SK-N-SH (cell line): Measurements from ENCODE around the gene RIN3. TPM values are rescaled to one million over a fixed set of nuclear protein-coding genes. Genes with fewer than 3 reads are reported as not detected.

Experiments
- CTCF ChIA-PET: fragments of 300-600, 350-600 bp; formaldehyde crosslinking; extraction: SDS; loops from one replicate; lab custom pipeline; 2021; lab: Yijun Ruan, JAX
- POLR2A ChIA-PET: fragments of 350-600 bp; sonication (Branson Sonifier 250); formaldehyde crosslinking; extraction: SDS; loops from one replicate; lab custom pipeline; 2020; ENCODE audit warnings: antibody characterized with exemption, inconsistent platforms; lab: Yijun Ruan, JAX
- DNase-seq: peaks from one replicate; pipeline ENCODE4 v3.0.0; 2012
- H2AFZ ChIP-seq: fragments of 200-600 bp; sonication (generic); 2 replicates; pipeline ENCODE4 v1.8.1; 2016; ENCODE audit warnings: antibody characterized with exemption, mild to moderate bottlenecking, low read depth
- H3F3A ChIP-seq: fragments of 200-600 bp; sonication (generic); replicated peaks from 2 replicates; pipeline ENCODE3; 2016; ENCODE audit warnings: antibody characterized with exemption, mild to moderate bottlenecking; ENCODE audit not compliant: insufficient read depth
- H3K27ac ChIP-seq, 2 experiments: fragments of 200-500 bp in 1 of 2; fragments of 200-600 bp in 1 of 2; sonication (Bioruptor generic) in 1 of 2; sonication (generic), shearing (Covaris generic) in 1 of 2; 2 replicates each; pipeline versions ENCODE4 v1.5.1 to v1.6.1; 2014 to 2016; ENCODE audit warnings: low read depth in 2 of 2, inconsistent platforms in 1 of 2, low read length in 1 of 2, mild to moderate bottlenecking in 1 of 2, mixed read lengths in 1 of 2
- H3K27me3 ChIP-seq: fragments of 200-600 bp; sonication (generic), shearing (Covaris generic); 2 replicates; pipeline ENCODE4 v1.6.1; 2016; ENCODE audit warnings: mixed run types; ENCODE audit not compliant: insufficient read depth
- H3K36me3 ChIP-seq, 2 experiments: fragments of 200-500 bp in 1 of 2; fragments of 200-600 bp in 1 of 2; sonication (Bioruptor generic) in 1 of 2; sonication (generic) in 1 of 2; replicated peaks in 1 of 2; 2 replicates each; pipeline versions ENCODE3 to v1.5.1; 2014 to 2016; ENCODE audit warnings: low read length in 1 of 2, mild to moderate bottlenecking in 1 of 2; ENCODE audit not compliant: insufficient read depth in 2 of 2, control insufficient read depth in 1 of 2
- H3K4me1 ChIP-seq, 2 experiments: fragments of 200-500 bp in 1 of 2; fragments of 200-600 bp in 1 of 2; sonication (Bioruptor generic) in 1 of 2; sonication (generic), shearing (Covaris generic) in 1 of 2; 2 replicates each; pipeline versions ENCODE4 v1.5.1 to v1.6.1; 2014 to 2016; ENCODE audit warnings: low read depth in 1 of 2, low read length in 1 of 2, mixed run types in 1 of 2; ENCODE audit not compliant: insufficient read depth in 2 of 2, control insufficient read depth in 1 of 2
- H3K4me2 ChIP-seq: fragments of 200-600 bp; sonication (generic), shearing (Covaris generic); 2 replicates; pipeline ENCODE4 v1.6.1; 2017; ENCODE audit warnings: mixed run types
- H3K4me3 ChIP-seq, 2 experiments: fragments of 200-500 bp in 1 of 2; fragments of 200-600 bp in 1 of 2; sonication (Bioruptor generic) in 1 of 2; sonication (generic), shearing (Covaris generic) in 1 of 2; 2 replicates each; pipeline versions ENCODE4 v1.5.1 to v1.8.1; 2014 to 2016; ENCODE audit warnings: low read depth in 2 of 2, inconsistent platforms in 1 of 2, low read length in 1 of 2, mild to moderate bottlenecking in 1 of 2, mixed read lengths in 1 of 2, moderate library complexity in 1 of 2
- H3K79me2 ChIP-seq: fragments of 200-600 bp; sonication (generic); 2 replicates; pipeline ENCODE4 v1.8.1; 2017; ENCODE audit warnings: mild to moderate bottlenecking; ENCODE audit not compliant: insufficient read depth
- H3K9ac ChIP-seq: fragments of 200-600 bp; sonication (generic); 2 replicates; pipeline ENCODE4 v1.6.1; 2017; ENCODE audit warnings: mixed run types
- H3K9me2 ChIP-seq: fragments of 200-600 bp; sonication (generic); 2 replicates; pipeline ENCODE4 v1.6.1; 2017; ENCODE audit warnings: mixed run types
- H3K9me3 ChIP-seq: fragments of 200-600 bp; sonication (generic); 2 replicates; pipeline ENCODE4 v1.6.1; 2017; ENCODE audit warnings: mixed run types, mild to moderate bottlenecking, moderate library complexity
- H4K20me1 ChIP-seq: fragments of 200-600 bp; sonication (generic); 2 replicates; pipeline ENCODE4 v1.6.1; 2017; ENCODE audit warnings: mild to moderate bottlenecking, mixed run types; ENCODE audit not compliant: insufficient read depth
- CHD2 ChIP-seq: fragments of 150-350 bp; IDR thresholded peaks from 2 replicates; pipeline ENCODE4 v1.6.1; 2018; ENCODE audit warnings: low read length; ENCODE audit not compliant: partially characterized antibody
- CTCF ChIP-seq: fragments of 200-600 bp; sonication (generic); IDR thresholded peaks from 2 replicates; pipeline ENCODE4 v1.6.1; 2017; ENCODE audit warnings: antibody characterized with exemption, mild to moderate bottlenecking, moderate library complexity
- ELF1 ChIP-seq: IDR thresholded peaks from 2 replicates; pipeline ENCODE4 v1.4.0; 2012
- EP300 ChIP-seq, 2 experiments: IDR thresholded peaks; 2 replicates each; pipeline versions ENCODE4 v1.4.0 to v1.6.1; 2012; ENCODE audit warnings: borderline replicate concordance in 1 of 2, low read depth in 1 of 2, low read length in 1 of 2
- EZH2phosphoT487 ChIP-seq: fragments of 200-600 bp; sonication (generic); IDR thresholded peaks from 2 replicates; pipeline ENCODE4 v1.6.1; 2017; ENCODE audit warnings: low read depth, mixed run types, mild to moderate bottlenecking, antibody characterized with exemption, moderate library complexity, borderline replicate concordance
- FOXJ3 ChIP-seq: sonication (generic); formaldehyde crosslinking; IDR thresholded peaks from 2 replicates; pipeline ENCODE4 v1.5.1; 2020; ENCODE audit warnings: mild to moderate bottlenecking, missing genetic modification reagents
- FOXM1 ChIP-seq: IDR thresholded peaks from 2 replicates; pipeline ENCODE4 v1.4.0; 2012; ENCODE audit warnings: low read depth, mild to moderate bottlenecking
- GABPA ChIP-seq: IDR thresholded peaks from 2 replicates; pipeline ENCODE4 v1.4.0; 2012; ENCODE audit warnings: low read depth, mild to moderate bottlenecking
- JUND ChIP-seq: IDR thresholded peaks from 2 replicates; pipeline ENCODE4 v1.4.0; 2012
- NRF1 ChIP-seq: IDR thresholded peaks from 2 replicates; pipeline ENCODE4 v1.6.1; 2012; ENCODE audit warnings: low read depth, mild to moderate bottlenecking, low read length
- POLR2AphosphoS5 ChIP-seq: IDR thresholded peaks from 2 replicates; pipeline ENCODE4 v1.6.1; 2012; ENCODE audit warnings: low read depth, low read length
- RCOR1 ChIP-seq: fragments of 150-350 bp; IDR thresholded peaks from 2 replicates; pipeline ENCODE4 v1.6.1; 2017; ENCODE audit warnings: antibody characterized with exemption, low read length
- REST ChIP-seq: IDR thresholded peaks from 2 replicates; pipeline ENCODE4 v1.6.1; 2012; ENCODE audit warnings: mild to moderate bottlenecking, low read depth, low read length, moderate library complexity
- RFX5 ChIP-seq: IDR thresholded peaks from 2 replicates; pipeline ENCODE4 v1.6.1; 2012; ENCODE audit warnings: mild to moderate bottlenecking, improper control_type of control experiment, low read length
- RXRA ChIP-seq: IDR thresholded peaks from 2 replicates; pipeline ENCODE4 v1.4.0; 2012; ENCODE audit warnings: low read depth, mild to moderate bottlenecking, borderline replicate concordance
- SIN3A ChIP-seq: IDR thresholded peaks from 2 replicates; pipeline ENCODE4 v1.6.1; 2012; ENCODE audit warnings: low read depth, mild to moderate bottlenecking, low read length, moderate library complexity, borderline replicate concordance
- TAF1 ChIP-seq: IDR thresholded peaks from 2 replicates; pipeline ENCODE4 v1.6.1; 2012; ENCODE audit warnings: low read depth, mild to moderate bottlenecking, low read length, moderate library complexity, borderline replicate concordance
- TCF12 ChIP-seq: IDR thresholded peaks from 2 replicates; pipeline ENCODE4 v1.4.0; 2012
- USF2 ChIP-seq: fragments of 150-350 bp; IDR thresholded peaks from 2 replicates; pipeline ENCODE4 v1.6.1; 2017; ENCODE audit warnings: antibody characterized with exemption, low read length, low read depth, borderline replicate concordance
- WGBS: methylation state at CpG from one replicate; pipeline ENCODE4 v1.1.6; 2017; ENCODE audit warnings: low lambda C conversion rate; 5-methylcytosine and 5-hydroxymethylcytosine counted together
- polyA plus RNA-seq, 3 experiments: library from polyadenylated mRNA; depleted of rRNA; stranded (reverse); fragments of >200 nt; gene quantifications; 2 replicates each; pipeline ENCODE4 v1.2.3, GENCODE V29; 2012

Gene RIN3
- polyA plus RNA-seq, 1 of the 3 experiments (the other 2 are of a cell fraction), result 12.4 TPM

- CTCF ChIA-PET, result no interaction called here
- Histone ChIP-seq H3K4me1 (peaks cover 0 to 11% of the 10 kb centered on the region in 2 experiments; a peak in 2 of 4 replicates), H3F3A (peaks cover 27% of the 10 kb centered on the region), H3K27me3 (no peaks in the 10 kb centered on the region), H3K9me3 (0 out of 2 replicates have a peak, but pooled peaks cover 8% of the 10 kb centered on the region), H3K9ac (no peak overlapping the region), H2AFZ (no peak overlapping the region), H3K4me2 (no peak overlapping the region), H3K4me3 (no peak overlapping the region), H3K9me2 (no peaks in the 10 kb centered on the region), H4K20me1 (no peaks in the 10 kb centered on the region), H3K27ac (no peak overlapping the region), H3K79me2 (no peaks in the 10 kb centered on the region), H3K36me3 (peaks cover 0 to 19% of the 10 kb centered on the region in 2 experiments)
- DNase-seq, result no peak
- POLR2A ChIA-PET, result no interaction called here
- TF ChIP-seq RCOR1 (no peak), REST (no peak), USF2 (no peak), SIN3A (no peak), EZH2phosphoT487 (no peak), NRF1 (no peak), CTCF (no peak), EP300 (IDR thresholded peaks at IDR 0.05; ENCODE audit: borderline replicate concordance in 1 of 2, low read depth in 1 of 2, low read length in 1 of 2) (no peak), CHD2 (no peak), TAF1 (no peak), GABPA (no peak), POLR2AphosphoS5 (no peak), JUND (no peak), RFX5 (no peak), TCF12 (no peak), FOXJ3 (no peak), FOXM1 (no peak), ELF1 (no peak), RXRA (no peak)
- 69% methylated on average over 7 of the region's 7 CpGs for WGBS
Observed at GRCh38 chr14:92627707-92628215, 114.2 kb downstream of the RIN3 start.
